HG03558 (cell line): ENCODE data around the gene EPS8.
"Not testable (repeated sequence)": the region's sequence is repeated elsewhere in the genome, so short reads cannot be mapped to it uniquely, and the experiment has no call there.

Experiments used
- ATAC-seq: cut with Tn5 transposase; IDR thresholded peaks from one replicate; pipeline ENCODE4 v1.9.1; 2021; ENCODE audit warnings: moderate number of reproducible peaks; ENCODE audit not compliant: unreplicated experiment; ENCODE audit errors: extremely low read depth

EPS8 gene

DNA sequence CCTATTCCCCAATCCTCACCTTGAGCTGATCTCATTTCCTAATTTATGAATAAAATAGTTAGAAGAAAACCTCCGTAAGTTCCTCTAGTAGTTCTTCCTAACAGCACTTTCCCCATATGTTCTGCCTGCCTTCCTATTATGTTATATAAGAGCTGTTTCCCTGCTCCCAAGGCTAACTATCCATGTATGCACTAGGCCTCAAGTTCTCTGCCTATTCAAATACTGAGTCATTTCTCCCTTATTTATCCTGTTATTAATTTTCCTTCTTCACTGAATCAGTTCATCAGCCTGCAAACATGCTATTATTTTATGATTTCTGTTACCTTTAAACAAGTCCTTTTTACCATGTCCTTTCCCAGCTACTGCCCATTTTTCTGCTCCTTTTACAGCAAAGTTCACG lies 164.1 kb downstream of the EPS8 start:
- ATAC-seq: no peak

DNA sequence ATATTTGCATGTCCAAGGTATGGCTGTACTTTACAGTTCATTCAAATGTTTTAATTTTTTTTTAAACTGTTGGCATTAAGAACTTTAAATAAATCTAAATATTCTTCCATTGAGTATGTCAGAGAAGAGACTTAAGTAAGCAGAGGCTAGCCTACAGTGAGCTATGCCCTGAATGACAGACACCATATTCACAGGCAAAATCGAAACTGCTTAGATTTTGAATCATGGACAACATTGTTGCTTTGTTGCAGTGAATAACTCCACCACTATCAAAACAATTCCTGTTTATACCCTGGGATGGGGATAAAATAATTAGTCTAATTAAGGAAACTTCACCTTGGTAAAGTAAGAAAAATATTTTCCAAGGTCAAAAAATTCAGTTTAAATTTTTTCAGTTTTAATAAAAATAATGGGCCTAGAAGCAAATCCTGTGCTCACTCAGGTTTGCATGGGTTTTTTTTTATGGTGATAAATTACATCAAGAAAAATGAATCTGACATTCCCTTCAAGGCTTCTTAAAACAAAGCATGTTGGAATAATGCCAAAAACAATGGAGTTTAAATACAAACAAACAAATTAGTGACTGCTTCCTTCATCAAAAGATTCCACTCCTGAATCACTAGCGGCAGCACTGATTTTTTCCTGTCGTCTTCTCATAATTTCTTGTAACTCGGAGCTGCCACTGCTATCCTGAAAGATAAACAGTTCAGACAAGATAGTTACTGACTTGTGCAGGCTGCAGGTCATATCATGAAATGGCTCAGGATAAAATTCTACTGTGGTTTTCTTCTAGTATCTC lies 168.2 kb downstream of the EPS8 start:
- ATAC-seq: no peak

DNA sequence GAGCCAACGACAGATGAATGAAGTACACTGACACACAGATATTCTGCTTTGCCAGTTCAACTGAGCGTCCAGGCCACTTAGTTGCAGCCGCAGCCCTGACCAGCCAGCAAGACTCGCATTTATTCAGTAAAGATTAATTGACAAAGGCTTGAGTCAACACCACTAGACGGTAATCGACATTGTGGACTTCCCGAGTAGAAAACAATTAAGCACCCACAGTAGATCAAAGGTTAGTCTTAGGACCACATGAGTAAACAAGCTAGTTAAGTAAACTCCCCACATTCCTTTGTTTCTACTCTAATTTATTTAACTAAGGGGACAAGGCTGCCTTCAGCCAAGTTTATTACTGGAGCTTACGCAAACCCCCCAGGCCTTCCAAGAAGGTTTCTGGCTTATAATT lies 172.7 kb downstream of the EPS8 start:
- not testable (repeated sequence) for ATAC-seq

DNA sequence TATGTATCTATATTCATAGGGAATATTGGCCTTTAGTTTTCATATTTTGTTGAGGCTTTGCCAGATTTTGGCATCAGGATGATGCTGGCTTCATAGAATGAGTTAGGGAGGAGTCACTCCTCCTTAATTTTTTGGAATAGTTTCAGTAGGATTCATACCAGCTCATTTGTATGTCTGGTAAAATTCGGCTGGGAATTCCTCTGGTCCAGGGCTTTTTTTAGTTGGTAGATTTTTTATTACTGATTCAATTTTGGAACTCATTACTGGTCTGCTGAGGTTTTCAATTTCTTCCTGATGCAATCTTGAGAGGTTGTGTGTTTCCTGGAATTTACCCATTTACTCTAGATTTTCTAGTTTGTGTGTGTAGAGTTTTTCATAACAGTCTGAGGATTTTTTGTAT lies 175.2 kb downstream of the EPS8 start:
- no peak for ATAC-seq

DNA sequence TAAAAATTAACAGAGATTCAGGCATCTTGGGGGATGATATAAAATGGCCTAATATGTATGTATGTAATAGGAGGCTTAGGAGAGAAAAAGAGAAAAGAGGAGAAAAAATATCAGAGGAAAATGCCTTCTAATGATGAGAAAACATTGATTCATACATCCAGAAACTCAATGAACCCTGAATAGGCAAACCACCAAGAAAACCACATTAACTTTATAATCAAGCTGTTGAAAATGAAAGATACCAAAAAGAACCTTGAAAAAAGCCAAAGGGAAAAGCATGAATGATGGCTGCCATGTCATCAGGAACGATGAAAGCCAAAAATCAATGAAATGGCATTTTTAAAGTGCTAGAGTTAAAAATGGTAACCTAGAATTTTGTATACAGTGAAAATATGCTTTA lies 180.2 kb downstream of the EPS8 start:
- no peak for ATAC-seq

DNA sequence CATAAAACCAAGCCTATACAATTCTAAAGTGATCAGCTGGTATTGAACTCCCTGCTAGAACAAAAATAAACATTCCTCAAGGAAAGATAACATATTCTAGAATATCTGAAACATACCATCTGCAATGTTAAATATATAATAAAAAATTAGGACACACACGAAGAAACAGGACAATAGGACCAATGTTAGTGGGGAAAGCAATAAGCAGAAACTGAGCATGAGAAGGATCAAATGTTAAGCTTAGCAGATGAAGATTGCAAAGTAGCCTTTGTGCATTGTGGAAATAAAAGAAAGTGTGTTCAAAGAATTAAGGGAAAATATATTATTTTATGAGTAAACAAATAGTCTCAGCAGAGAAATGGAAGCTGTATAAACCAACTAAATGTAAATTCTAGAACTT lies 180.8 kb downstream of the EPS8 start:
- ATAC-seq: no peak

DNA sequence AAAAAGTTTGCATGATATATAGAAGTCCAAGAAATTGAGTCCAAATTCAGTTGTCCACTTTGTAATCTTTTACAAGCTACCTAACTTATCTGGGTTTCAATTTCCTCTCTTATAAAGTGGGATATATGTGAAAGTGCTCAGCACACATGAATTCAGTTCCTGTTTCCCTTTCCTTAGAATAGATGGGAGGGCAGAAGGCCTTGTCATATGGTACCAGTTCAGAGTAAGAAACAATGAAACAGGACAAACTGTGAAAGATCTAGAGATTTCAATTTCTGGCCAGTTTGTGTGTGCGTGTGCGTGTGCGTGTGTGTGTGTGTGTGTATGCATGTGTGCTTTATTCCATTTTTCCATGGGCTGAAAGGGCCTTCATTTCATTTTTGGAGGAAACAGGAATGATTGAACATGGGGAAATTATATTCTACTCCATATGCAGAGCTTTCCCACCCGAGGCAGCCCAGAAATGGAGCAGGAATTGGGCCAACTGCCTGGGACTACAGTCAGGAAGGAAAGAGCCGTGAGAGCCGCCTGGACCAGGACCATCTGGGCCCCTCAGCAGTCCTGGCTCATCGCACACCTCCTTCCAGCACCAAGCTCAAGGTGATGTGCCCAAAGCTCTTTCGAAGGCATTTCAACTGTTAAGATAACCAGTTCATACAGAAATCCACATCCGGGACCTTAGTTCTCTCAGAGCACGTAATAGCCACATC lies 183.2 kb downstream of the EPS8 start:
- ATAC-seq: no peak

DNA sequence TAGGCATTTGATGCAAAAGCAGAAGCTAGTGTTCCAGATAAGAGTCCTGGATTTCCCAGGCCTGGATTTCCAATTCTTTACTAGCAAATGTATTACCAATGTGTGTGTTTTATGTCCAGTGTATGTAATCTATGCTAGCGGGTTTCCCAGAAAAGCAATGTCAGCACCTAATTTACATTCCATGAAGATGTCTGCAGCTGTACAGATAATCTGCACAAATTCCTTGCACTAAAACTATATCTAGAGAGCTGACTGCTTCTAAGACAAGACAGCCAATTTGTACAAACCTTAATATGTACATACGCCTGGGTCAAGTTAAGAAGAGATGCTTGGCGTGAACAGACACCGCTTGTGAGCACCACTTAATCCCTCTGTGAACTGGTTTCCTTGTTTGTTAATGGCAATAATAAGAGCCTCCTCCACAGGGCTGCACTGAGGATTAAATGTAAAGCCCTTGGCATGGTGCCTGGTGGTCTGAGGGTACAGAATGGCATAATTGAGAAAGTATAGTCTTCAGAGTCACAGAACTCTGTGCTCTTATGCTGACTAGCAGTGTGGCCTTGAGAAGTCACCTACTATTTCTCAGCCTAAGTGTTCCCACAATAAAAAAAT lies 185.6 kb downstream of the EPS8 start:
- ATAC-seq: no peak

DNA sequence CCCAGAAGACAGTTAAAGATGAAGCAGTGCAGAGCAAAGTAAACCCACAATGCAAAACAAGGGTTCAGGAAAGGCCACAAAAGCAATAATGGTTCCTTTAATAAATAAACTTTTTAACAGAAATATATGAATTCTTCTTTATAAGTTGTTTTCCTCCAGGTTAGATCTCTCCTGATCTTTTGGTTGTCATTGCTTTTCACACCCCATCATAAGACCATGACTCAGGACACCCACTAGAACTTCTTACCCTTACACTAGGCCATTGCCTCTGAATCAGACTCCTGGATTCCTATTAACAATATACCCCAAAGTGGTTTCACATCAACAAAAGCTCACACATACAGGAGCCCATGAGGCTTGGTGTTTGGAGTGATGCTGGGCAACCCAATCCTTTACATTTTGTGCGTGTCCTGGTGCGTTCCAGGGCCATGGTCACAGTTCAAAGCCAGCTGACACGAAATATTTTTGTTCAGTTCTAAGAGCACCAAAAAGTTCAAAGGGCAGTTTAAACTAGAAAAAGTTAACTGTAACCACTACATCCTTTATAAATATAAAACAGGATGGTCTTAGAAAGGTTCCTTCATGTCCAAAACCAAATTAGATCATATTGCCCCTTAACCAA lies 187.0 kb downstream of the EPS8 start:
- ATAC-seq: no peak

DNA sequence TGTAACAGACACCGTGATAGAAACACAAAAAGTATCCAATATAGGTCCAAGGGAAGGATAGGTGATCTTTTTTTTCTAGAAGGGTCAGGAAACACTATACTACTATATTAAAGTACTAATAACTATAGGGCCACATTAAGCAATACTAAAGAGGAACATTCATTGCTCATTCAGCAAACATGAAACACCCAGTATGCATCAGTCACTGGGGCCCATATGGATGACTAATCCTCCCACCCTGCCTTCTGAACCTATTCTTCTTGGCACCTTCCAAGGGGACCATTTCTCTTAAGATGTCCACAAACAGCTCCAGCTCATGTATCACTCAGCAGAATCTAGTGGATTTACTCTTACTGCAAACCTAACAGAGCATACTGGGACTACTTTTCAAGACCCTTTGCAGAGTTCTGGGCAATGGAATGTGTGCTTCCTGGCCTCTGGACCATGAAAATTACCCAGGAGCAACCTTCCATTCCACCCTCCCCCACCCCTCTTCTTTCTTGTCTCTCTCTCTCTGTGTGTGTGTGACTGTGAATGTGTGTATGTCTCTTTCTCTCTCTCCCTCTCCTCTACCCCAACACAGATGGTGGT lies 187.9 kb downstream of the EPS8 start:
- no peak for ATAC-seq

DNA sequence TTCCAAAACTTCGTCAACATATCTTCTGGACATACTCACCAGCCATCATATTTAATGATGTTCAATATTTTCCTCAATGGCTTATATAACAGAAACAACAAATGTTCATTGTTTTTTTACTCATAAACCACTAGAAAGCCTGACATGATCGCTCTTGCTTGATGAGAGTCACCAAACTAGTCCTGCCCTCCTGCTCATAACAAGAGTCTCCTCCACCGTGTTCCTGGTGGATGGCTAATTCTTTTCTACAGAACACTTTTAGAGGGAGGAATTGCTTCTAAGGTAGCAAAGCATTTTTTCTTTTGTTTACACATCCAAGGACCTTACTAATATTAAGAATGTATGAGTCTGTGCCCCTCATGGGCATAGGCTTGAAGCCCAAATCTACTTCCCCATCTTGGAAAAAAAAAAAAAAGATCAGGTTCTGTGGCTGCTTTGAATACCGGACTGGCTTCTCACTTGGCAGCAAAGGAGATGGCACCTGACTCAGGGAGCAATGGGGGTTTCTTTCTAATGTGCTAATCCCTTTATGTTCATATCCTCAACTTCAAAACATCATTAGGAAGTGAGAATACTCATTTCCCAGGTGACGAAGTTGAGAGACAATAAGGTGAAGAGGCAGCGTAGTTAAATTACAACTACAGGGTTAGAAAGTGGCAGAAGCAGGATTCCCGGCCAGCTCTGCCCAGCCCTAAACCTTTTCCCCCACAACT lies 188.8 kb downstream of the EPS8 start:
- ATAC-seq: no peak

DNA sequence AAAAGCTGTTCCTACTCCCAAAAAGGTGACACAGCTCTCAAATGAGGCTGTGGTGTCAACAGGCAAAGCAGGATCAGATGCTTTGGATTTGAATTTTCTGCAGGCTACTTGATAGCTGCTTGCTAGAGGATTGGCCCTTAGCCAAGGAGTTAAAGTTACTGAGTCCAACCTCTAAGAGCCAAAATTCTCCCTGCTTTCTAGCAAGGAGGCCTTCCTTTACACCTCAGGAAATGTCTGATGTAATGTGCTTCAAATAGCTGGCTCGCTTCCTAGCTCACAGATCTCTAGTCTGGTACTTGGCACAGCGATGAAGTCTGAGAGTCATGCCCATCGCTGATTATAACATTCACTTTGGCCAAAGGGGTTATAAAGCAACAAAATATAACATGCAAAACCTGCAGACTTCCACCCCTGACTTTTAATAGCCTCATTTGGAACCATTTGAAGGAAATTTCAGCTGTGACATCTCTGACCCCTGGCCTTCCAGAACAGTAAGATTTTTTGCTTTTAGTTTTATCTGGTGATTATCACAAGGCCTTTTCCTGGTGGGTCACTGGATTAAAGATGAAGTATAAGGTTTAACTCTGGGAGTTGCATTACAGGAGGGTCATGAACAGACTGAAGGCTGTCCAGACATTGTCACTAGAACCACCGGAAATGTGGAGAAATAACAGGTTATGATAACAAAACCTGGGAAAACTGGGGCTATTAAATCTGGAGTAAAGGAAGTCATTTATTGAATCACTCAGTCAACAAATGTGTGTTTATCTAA lies 189.7 kb downstream of the EPS8 start:
- ATAC-seq: no peak

DNA sequence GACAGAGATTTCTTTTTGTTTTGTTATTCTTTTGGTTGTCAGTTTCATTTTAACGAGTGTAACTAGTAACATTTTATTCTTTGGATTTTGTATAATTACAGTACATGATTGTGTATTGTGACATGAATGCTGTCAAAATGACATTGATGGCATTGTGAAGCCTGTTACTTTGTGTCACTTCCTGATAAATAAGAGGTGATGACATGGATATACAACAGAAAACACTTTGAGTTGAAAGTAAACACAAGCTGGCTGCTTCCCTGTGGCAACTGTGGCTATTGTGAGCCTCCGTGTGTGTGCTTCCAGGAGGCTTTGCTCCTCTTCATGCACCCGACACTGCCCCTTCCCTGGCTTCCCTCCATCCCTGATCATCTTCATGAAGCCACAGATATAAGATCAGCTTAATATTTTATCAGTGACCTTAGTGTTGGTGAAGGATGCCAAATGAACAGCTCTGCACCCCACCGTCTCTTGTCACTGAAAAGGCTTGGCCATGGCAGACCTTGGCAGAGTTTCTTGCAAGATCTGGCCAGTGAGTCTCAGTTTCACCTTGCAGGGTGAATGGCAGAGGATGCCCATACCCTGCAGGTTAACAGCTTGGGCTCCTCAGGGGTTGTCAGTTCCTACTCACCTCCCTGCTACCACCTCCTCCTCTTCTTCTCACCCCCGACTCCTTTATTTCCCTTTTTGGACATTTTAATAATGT lies 191.9 kb downstream of the EPS8 start:
- ATAC-seq: no peak

DNA sequence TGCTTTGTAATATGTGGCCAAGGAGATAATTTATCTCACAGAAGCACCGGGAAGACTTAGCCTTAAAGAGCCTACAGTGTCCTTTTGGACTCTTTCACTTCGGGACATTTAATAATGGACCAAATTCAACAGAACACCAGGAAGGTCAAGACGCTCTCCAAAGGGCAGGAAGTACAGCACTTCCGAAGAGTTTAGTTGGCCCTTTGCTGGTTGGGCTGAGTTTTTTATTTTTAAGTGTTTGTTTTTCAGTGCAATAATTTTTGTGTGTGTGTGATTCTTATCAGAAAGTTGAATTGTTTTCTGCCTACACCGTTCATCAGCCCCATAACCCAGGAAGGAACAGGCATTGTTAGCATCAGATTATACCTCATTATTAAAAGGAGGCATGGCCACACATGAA lies 193.0 kb downstream of the EPS8 start:
- no peak for ATAC-seq

DNA sequence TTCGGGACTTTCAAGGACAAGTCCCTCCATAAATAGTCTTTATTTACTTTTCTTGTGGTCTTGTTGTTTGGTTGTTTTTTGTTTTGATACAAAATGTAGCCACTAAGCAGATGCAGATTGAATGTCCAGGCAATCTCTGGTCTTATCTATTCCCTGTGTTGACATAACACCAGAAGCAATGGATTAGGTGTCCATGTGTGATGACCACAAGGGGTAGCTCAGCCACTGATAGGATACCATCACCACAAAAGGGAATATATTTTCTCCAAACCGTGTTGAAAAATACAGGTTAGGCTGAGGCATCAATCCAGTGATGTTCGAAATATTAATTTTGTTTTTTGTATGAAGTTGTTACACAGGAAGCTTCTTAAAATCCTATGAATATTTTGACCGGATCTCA lies 196.3 kb downstream of the EPS8 start:
- no peak for ATAC-seq

DNA sequence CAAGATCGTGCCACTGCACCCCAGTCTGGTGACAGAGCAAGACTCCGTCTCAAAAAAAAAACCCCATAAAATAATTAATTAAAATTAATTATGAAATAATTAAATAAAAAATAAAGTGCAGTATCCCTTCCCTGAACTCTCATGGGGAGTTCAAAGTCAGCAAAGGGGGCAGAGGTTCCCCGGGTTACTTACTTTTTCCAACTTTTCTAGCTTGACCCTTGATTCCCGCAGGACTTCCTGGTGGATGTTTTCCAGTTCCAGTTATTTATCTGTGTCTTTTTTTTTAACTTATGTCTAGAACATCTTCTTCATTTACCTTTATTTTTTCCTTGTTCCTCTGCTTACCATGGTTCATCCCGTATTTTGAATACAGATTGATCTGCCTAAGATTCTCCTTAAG lies 197.4 kb downstream of the EPS8 start:
- no peak for ATAC-seq

DNA sequence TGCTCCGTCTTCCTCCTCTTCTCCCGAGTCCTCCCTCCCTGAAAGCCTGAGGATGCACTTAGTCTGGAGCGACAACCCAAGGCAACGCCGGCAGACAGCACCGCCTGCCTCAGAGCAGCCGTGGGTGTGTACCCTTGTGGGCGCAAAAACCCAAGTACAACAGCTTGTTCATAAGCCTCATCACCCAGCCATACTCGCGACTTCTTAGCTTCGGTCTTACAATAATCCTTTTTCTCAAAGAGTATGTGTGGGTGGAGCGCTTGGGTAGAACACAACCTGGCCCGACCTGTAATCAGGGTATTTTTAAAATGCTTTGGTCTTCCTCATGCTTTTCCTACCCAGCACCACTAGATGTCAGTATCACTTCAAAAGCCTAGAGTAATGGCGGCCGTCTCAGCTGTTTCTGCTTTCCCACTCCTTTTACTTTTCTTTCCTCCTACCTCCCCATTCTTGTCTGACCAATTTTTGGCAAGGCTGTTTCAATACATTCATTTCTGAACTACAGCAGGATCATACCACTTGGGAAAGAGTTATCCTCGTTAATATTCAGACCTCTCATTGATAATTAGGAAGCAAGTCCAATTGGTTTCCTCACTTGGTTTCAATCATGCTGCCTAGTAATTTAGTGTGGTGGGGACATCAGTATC lies 198.9 kb downstream of the EPS8 start:
- peak; percentile 89 for ATAC-seq

DNA sequence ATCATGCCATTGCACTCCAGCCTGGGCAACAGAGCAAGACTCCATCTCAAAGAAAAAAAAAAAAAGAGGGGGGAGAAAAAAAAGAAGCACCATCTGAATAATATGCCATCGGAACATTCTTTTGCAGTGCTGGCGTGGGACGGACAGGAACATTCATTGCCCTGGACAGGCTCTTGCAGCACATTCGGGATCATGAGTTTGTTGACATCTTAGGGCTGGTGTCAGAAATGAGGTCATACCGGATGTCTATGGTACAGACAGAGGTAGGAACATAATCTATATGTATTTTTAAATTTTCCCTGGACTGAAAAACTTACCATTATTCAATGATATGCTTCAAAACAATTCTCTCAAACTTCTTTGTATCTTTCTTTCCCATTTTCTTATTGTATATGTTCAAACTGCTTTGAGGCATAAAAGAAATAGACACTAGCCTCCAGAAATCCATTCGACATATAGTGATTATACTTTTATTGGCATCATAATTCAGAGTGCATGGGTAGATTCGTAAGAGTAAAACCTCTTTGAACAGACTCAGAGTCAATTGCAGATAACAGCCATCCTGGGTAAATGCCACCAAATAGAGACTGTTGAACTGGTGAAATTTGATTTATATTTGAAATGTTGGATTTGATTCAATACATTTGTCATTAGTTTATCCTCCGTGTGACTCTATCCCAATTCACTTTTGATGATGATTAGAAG lies 199.7 kb downstream of the EPS8 start:
- ATAC-seq: no peak
